ENCODE data around the gene SGCE. TPM values are rescaled to one million over a fixed set of nuclear protein-coding genes. Genes with fewer than 3 reads are reported as not detected.

Gene SGCE
- total RNA-seq, 1 donor from 2014 or later: 169 TPM

- H3K4me3 Mint-ChIP-seq: no peak overlapping the region
- H3K9me3 ChIP-seq (ENCODE audit: low read depth): peaks cover 10% of the 10 kb centered on the region
- H3K27me3 ChIP-seq: no peaks in the 10 kb centered on the region
- H3F3A ChIP-seq (ENCODE audit: low read depth): no peaks in the 10 kb centered on the region
- no peaks in the 10 kb centered on the region for H3K79me2 ChIP-seq (ENCODE audit: low read depth)
- H3K36me3 ChIP-seq: peaks cover 5% of the 10 kb centered on the region
- peaks cover 33% of the 10 kb centered on the region for H3K4me1 ChIP-seq
- no peaks in the 10 kb centered on the region for H4K20me1 ChIP-seq (ENCODE audit: low read depth)
- no peak overlapping the region for H3K4me3 ChIP-seq
- no peaks in the 10 kb centered on the region for H3K27me3 Mint-ChIP-seq (ENCODE audit: insufficient read depth, low read depth)
- no peak overlapping the region for H2AFZ ChIP-seq (replicated peaks)
- no peak overlapping the region for H3K27ac Mint-ChIP-seq
- TF ChIP-seq EZH2 (IDR thresholded peaks at IDR 0.05) (no peak), CTCF (IDR thresholded peaks at IDR 0.05) (no peak), EZH2phosphoT487 (IDR thresholded peaks at IDR 0.05) (no peak)
- no peaks in the 10 kb centered on the region for H3K4me1 Mint-ChIP-seq
- H3K9me3 Mint-ChIP-seq: peaks cover 8% of the 10 kb centered on the region
- H3K36me3 Mint-ChIP-seq: peaks cover 16% of the 10 kb centered on the region
- H3K27ac ChIP-seq: no peak overlapping the region
- no peak overlapping the region for H3K4me2 ChIP-seq
- DNase-seq (ENCODE audit: low spot score): no peak
- no peak overlapping the region for H3K9ac ChIP-seq
Observed at GRCh38 chr7:94605031-94605430, 50.9 kb downstream of the SGCE start.

GRCh38 chr7:94602181-94602580, 53.8 kb downstream of the SGCE start:
- peaks cover 8% of the 10 kb centered on the region for H3K9me3 ChIP-seq (ENCODE audit: low read depth)
- H3K4me3 ChIP-seq: no peak overlapping the region

GRCh38 chr7:94600267-94600666, 55.7 kb downstream of the SGCE start:
- Histone ChIP-seq H3K4me2 (no peak overlapping the region), H3K4me1 (peaks cover 33% of the 10 kb centered on the region), H4K20me1 (ENCODE audit: low read depth) (no peaks in the 10 kb centered on the region), H3K36me3 (peaks cover 11% of the 10 kb centered on the region), H3K27me3 (no peaks in the 10 kb centered on the region), H3F3A (ENCODE audit: low read depth) (no peaks in the 10 kb centered on the region), H3K27ac (no peak overlapping the region), H3K4me3 (no peak overlapping the region), H3K9ac (no peak overlapping the region), H2AFZ (replicated peaks) (no peak overlapping the region), H3K9me3 (ENCODE audit: low read depth) (no peaks in the 10 kb centered on the region), H3K79me2 (ENCODE audit: low read depth) (no peaks in the 10 kb centered on the region)
- no peak overlapping the region for H3K27ac Mint-ChIP-seq
- TF ChIP-seq CTCF (IDR thresholded peaks at IDR 0.05): no peak
- TF ChIP-seq EZH2 (IDR thresholded peaks at IDR 0.05): no peak
- no peak for TF ChIP-seq EZH2phosphoT487 (IDR thresholded peaks at IDR 0.05)
- no peaks in the 10 kb centered on the region for H3K9me3 Mint-ChIP-seq
- H3K4me3 Mint-ChIP-seq: no peak overlapping the region
- H3K36me3 Mint-ChIP-seq: peaks cover 7% of the 10 kb centered on the region
- DNase-seq (ENCODE audit: low spot score): no peak
- no peaks in the 10 kb centered on the region for H3K4me1 Mint-ChIP-seq
- no peaks in the 10 kb centered on the region for H3K27me3 Mint-ChIP-seq (ENCODE audit: insufficient read depth, low read depth)

More at GRCh38 chr7:94602181-94602580, 53.8 kb downstream of the SGCE start:
- Histone ChIP-seq H3K36me3 (peaks cover 16% of the 10 kb centered on the region), H3K4me2 (no peak overlapping the region), H3F3A (ENCODE audit: low read depth) (no peaks in the 10 kb centered on the region), H3K27me3 (no peaks in the 10 kb centered on the region), H2AFZ (replicated peaks) (no peak overlapping the region), H3K4me1 (peaks cover 33% of the 10 kb centered on the region), H3K9ac (no peak overlapping the region), H4K20me1 (ENCODE audit: low read depth) (no peaks in the 10 kb centered on the region), H3K27ac (peak overlapping the region; percentile 10), H3K79me2 (ENCODE audit: low read depth) (no peaks in the 10 kb centered on the region)
- H3K36me3 Mint-ChIP-seq: peaks cover 14% of the 10 kb centered on the region
- DNase-seq (ENCODE audit: low spot score): no peak
- H3K27me3 Mint-ChIP-seq (ENCODE audit: insufficient read depth, low read depth): no peaks in the 10 kb centered on the region
- TF ChIP-seq CTCF (IDR thresholded peaks at IDR 0.05) (no peak), EZH2 (IDR thresholded peaks at IDR 0.05) (no peak), EZH2phosphoT487 (IDR thresholded peaks at IDR 0.05) (no peak)
- peaks cover 5% of the 10 kb centered on the region for H3K9me3 Mint-ChIP-seq
- H3K4me3 Mint-ChIP-seq: no peak overlapping the region
- H3K4me1 Mint-ChIP-seq: no peaks in the 10 kb centered on the region
- H3K27ac Mint-ChIP-seq: no peak overlapping the region

Measured in neural progenitor cell (in vitro differentiated cells).